ENCODE results near the gene KRTAP4-7.
"Not testable (repeated sequence)": the region's sequence is repeated elsewhere in the genome, so short reads cannot be mapped to it uniquely, and the experiment has no call there.

Gene KRTAP4-7

GRCh38 chr17:41107941-41108450 is 24.0 kb downstream of the KRTAP4-7 start:
- in situ Hi-C loops (cut with HindIII; ENCODE audit: low sequenced_read_pairs): no loop called here
- no peak overlapping the region for H3K4me3 ChIP-seq (ENCODE audit: low read depth, low read length)
- no peak for TF ChIP-seq CTCF (IDR thresholded peaks at IDR 0.05; ENCODE audit: low read depth, low read length, missing control alignments)
- no peak for DNase-seq (ENCODE audit: low read depth)

- DNase-seq (ENCODE audit: low read depth); H3K4me3 ChIP-seq (ENCODE audit: low read depth, low read length); in situ Hi-C loops (cut with HindIII; ENCODE audit: low sequenced_read_pairs): not testable (repeated sequence)
These were observed 24.9 kb downstream of the KRTAP4-7 start for GRCh38 chr17:41108728-41109386.

GRCh38 chr17:41111151-41111885 is 27.4 kb downstream of the KRTAP4-7 start:
- in situ Hi-C loops (cut with HindIII; ENCODE audit: low sequenced_read_pairs): no loop called here
- TF ChIP-seq CTCF (IDR thresholded peaks at IDR 0.05; ENCODE audit: low read depth, low read length, missing control alignments): no peak
- H3K4me3 ChIP-seq (ENCODE audit: low read depth, low read length): no peak overlapping the region
- no peak for DNase-seq (ENCODE audit: low read depth)

- in situ Hi-C loops (cut with HindIII; ENCODE audit: low sequenced_read_pairs): no loop called here
- no peak for TF ChIP-seq CTCF (IDR thresholded peaks at IDR 0.05; ENCODE audit: low read depth, low read length, missing control alignments)
- no peak overlapping the region for H3K4me3 ChIP-seq (ENCODE audit: low read depth, low read length)
- DNase-seq (ENCODE audit: low read depth): no peak
These were observed 32.3 kb downstream of the KRTAP4-7 start for GRCh38 chr17:41116297-41116696.

GRCh38 chr17:41117846-41118386 is 34.0 kb downstream of the KRTAP4-7 start, which contains the start of gene KRTAP4-11:
Gene KRTAP4-11, minus strand, starts transcription at chr17:41118373. Its CDS starts 58 bp downstream, at chr17:41118315.
- in situ Hi-C loops (cut with HindIII; ENCODE audit: low sequenced_read_pairs); H3K4me3 ChIP-seq (ENCODE audit: low read depth, low read length); DNase-seq (ENCODE audit: low read depth): not testable (repeated sequence)

- no peak overlapping the region for H3K4me3 ChIP-seq (ENCODE audit: low read depth, low read length)
- DNase-seq (ENCODE audit: low read depth): no peak
- in situ Hi-C loops (cut with HindIII; ENCODE audit: low sequenced_read_pairs): no loop called here
- TF ChIP-seq CTCF (IDR thresholded peaks at IDR 0.05; ENCODE audit: low read depth, low read length, missing control alignments): no peak
These were observed 34.8 kb downstream of the KRTAP4-7 start for GRCh38 chr17:41118721-41119120.

GRCh38 chr17:41119696-41120690 is 36.0 kb downstream of the KRTAP4-7 start:
- H3K4me3 ChIP-seq (ENCODE audit: low read depth, low read length); in situ Hi-C loops (cut with HindIII; ENCODE audit: low sequenced_read_pairs); DNase-seq (ENCODE audit: low read depth): not testable (repeated sequence)

All from astrocyte of the cerebellum (primary cell).